RWPE1 (cell line): ENCODE results near the gene CDC25B.

Experiments used
- CTCF ChIA-PET: fragments of 350-600 bp; sonication (Branson Sonifier 250); formaldehyde crosslinking; extraction: SDS; loops from one replicate; lab custom pipeline; 2021; lab: Yijun Ruan, JAX
- POLR2A ChIA-PET: fragments of 400-600 bp; formaldehyde crosslinking; extraction: SDS; loops from one replicate; lab custom pipeline; 2020; ENCODE audit warnings: antibody characterized with exemption; ENCODE audit not compliant: low non-redundant PET; lab: Yijun Ruan, JAX
- DNase-seq: peaks from one replicate; pipeline ENCODE4 v3.0.0; 2012; ENCODE audit warnings: low spot score
- H3K27ac ChIP-seq: fragments of 450-650 bp; 2 replicates; pipeline ENCODE4 v1.5.1; 2017
- CTCF ChIP-seq: fragments of 450-650 bp; conservative IDR thresholded peaks from 2 replicates; pipeline ENCODE4 v1.5.1; 2017; ENCODE audit warnings: low read depth, mild to moderate bottlenecking

The CDC25B gene

GRCh38 chr20:3804254-3804751 lies 8.2 kb downstream of the CDC25B start:
- CTCF ChIA-PET = no interaction called here
- POLR2A ChIA-PET = no interaction called here
- DNase-seq = no peak
- TF ChIP-seq CTCF = no peak
- H3K27ac ChIP-seq = peak overlapping the region; percentile 100

- ChIA-PET POLR2A (no interaction called here), CTCF (no interaction called here)
- H3K27ac ChIP-seq = peak overlapping the region; percentile 100
- no peak for TF ChIP-seq CTCF
- no peak for DNase-seq
These were observed 8.7 kb downstream of the CDC25B start for GRCh38 chr20:3804781-3805180.

DNA sequence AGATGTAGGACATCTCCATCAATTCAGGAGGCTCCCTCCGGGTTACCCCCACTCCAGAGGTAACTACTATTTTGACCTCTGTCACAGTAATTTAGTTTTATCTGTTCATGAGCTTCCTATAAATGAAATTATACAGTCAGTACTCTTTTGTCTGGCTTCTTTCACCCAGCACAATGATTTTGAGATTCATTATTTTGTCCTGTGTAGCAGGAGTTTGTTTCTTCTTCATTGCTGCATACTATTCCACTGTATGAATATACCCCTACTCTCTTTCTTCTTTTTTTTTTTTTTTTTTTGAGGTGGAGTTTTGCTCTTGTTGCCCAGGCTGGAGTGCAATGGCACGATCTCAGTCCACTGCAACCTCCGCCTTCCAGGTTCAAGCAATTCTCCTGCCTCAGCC lies 12.4 kb downstream of the CDC25B start:
- POLR2A ChIA-PET = interaction anchor here (0.8 kb wide), 1 partner anchor 10 kb away, joined by 4 read pairs; no protein-coding TSS in a partner anchor
- peak overlapping the region; percentile 100 for H3K27ac ChIP-seq
- TF ChIP-seq CTCF = no peak
- CTCF ChIA-PET = interaction anchor here (0.9 to 1.1 kb wide), 2 partner anchors 10 to 13 kb away, joined by 3 to 4 read pairs; no protein-coding TSS in a partner anchor
- no peak for DNase-seq

DNA sequence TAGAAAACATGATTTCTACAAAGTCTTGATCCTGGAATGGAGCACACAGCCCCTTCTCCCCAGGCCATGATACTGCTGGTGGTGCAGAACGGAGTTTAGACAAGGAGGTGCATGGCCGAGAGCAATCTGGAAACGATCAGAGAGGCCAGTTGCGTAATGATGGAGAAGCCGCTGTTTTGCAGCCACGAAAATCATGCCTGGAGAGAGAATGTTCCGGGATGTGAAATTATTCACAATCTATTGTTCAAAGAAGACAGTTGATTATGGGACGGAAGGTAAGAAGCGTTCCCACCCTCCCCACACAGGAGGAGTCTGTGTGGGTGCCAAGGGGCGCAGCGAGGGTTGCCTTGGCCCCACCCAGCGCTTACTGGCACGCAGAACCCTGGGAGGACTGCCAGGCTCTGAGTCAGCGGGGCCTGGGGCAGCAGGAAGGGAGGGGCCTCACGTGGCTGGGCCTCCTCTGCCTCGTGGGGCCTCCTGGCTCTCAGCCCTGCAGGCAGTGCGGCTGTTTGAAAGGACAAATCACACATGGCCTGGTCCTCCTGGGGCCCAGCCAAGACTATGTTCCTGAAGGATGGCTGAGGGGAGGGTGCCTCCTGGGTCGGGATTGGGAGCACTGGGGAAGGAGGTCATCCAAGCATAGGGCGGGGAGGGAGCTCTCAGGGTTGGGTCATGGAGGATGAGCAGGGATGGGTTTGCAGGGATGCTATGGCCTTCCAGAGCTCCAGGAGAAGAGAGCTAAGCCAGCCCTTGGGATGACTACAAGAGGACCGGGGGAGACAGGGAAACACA lies 15.6 kb downstream of the CDC25B start:
- H3K27ac ChIP-seq = peak overlapping the region; percentile 100
- POLR2A ChIA-PET = interaction anchor here (0.6 kb wide), 1 partner anchor 22 kb away, joined by 4 read pairs; no protein-coding TSS in a partner anchor
- DNase-seq = peak; percentile 97
- TF ChIP-seq CTCF = no peak
- CTCF ChIA-PET = interaction anchor here (0.5 to 1.2 kb wide), 4 partner anchors 9 to 135 kb away, joined by 3 to 4 read pairs (median 4); partner anchors contain the start of gene AP5S1

DNA sequence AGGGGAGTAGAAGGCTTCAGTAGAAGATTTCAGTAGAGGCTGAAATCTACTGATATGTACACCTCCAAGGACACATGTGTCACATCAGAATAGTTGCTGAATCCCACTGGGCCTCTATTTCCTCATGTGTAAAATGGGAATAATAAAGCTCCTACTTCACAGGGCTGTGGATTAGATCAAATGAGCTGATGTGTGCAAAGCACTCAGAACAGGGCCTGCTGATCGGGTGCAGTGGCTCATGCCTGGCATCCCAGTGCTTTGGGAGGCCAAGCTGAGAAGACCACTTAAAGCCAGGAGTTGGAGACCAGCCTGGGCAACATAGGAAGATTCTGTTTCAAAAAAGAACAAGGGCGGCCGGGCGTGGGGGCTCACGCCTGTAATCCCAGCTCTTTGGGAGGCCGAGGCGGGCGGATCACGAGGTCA lies 16.2 kb downstream of the CDC25B start:
- POLR2A ChIA-PET = interaction anchor here (0.6 kb wide), 1 partner anchor 23 kb away, joined by 4 read pairs; no protein-coding TSS in a partner anchor
- TF ChIP-seq CTCF = no peak
- no peak for DNase-seq
- CTCF ChIA-PET = interaction anchor here (0.6 to 1.2 kb wide), 3 partner anchors 8 to 42 kb away, joined by 3 to 4 read pairs (median 4); partner anchors contain the start of gene AP5S1
- H3K27ac ChIP-seq = peak overlapping the region; percentile 100
